ENCODE data around the gene PSD. TPM values are rescaled to one million over a fixed set of nuclear protein-coding genes. Genes with fewer than 3 reads are reported as not detected.
A peak's percentile ranks its signal among the peaks of the same experiment; 100 is the strongest.

PSD gene
- total and polyA plus RNA-seq, 12 donors, result 0.19 to 1.5 (median 0.42) TPM; not detected in 1

GRCh38 chr10:102435133-102435497 is 16.5 kb upstream of the PSD start:
- TF ChIP-seq CTCF (IDR thresholded peaks at IDR 0.05), result no peak
- Histone ChIP-seq H3K9me3 (no peaks in the 10 kb centered on the region), H3K27me3 (peaks cover 0 to 18% (median 5%) of the 10 kb centered on the region in 7 donors), H3K36me3 (peaks cover 0 to 3% (median 0%) of the 10 kb centered on the region in 9 donors), H3K4me1 (peaks cover 4 to 58% (median 12%) of the 10 kb centered on the region in 9 donors), H3K27ac (peak overlapping the region in 3 of 10 donors; percentile 19 to 90 (median 60)), H3K4me3 (peak overlapping the region in 6 of 10 donors; percentile 27 to 51 (median 32))
- intact Hi-C loops (cut with DNase I), result no loop called here
- WGBS, 2 donors, result 28 to 35% methylated on average over 5 of the region's 5 CpGs
- no peak for ATAC-seq
- no peak for DNase-seq

DNA sequence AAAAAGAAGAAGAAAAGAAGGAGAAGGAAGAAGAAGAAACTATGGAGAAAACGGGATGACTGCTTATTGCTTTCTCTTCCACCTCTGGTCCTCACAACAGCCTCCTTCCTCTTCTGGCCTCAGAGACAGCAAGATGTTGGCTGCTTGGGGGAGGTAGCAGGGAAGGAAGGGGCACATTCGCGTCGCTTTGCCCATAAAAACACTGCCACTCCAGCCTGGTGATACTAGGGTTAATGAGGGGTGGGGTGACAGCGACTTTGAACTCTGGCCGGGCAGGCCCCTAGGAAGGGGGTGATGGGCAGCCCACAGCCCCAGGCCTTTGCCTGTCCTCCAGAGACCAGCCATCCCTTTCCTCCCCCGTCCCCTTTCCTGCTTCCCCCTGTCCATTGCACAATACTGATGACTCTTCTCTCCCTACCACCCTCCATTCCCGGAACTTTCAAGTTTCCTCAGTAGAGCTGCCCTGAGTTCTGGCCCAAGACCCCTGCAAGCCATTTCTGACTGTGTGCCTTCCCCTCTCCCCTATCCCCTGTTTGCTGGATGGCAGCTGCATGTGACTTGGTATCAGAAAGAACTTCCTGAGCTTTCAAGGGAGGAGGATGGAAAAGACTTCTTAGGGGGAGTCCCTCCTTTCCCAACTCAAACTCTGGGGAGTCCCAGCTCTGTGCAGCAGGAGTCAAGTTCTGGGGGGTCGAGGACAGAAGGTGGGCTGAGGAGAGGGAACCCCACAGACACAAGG is 16.0 kb upstream of the PSD start:
- ATAC-seq (peak in 2 of 8 donors; percentile 8 to 32), DNase-seq (no peak)
- WGBS, 2 donors, result 25 to 34% methylated on average over 9 of the region's 9 CpGs
- peaks cover 0 to 18% (median 5%) of the 10 kb centered on the region in 7 donors for H3K27me3 ChIP-seq
- peaks cover 4 to 58% (median 12%) of the 10 kb centered on the region in 9 donors for H3K4me1 ChIP-seq
- intact Hi-C loops (cut with DNase I), result loop anchor here in 1 of 10 donors (5.0 kb wide), 1 partner anchor 68 kb away; the partner anchor contains the start of genes ACTR1A and SUFU
- H3K9me3 ChIP-seq, result no peaks in the 10 kb centered on the region
- peak overlapping the region in 2 of 10 donors; percentile 60 to 90 for H3K27ac ChIP-seq
- TF ChIP-seq CTCF (IDR thresholded peaks at IDR 0.05), result no peak
- peak overlapping the region in 3 of 10 donors; percentile 34 to 51 (median 35) for H3K4me3 ChIP-seq
- peaks cover 0 to 3% (median 0%) of the 10 kb centered on the region in 9 donors for H3K36me3 ChIP-seq

DNA sequence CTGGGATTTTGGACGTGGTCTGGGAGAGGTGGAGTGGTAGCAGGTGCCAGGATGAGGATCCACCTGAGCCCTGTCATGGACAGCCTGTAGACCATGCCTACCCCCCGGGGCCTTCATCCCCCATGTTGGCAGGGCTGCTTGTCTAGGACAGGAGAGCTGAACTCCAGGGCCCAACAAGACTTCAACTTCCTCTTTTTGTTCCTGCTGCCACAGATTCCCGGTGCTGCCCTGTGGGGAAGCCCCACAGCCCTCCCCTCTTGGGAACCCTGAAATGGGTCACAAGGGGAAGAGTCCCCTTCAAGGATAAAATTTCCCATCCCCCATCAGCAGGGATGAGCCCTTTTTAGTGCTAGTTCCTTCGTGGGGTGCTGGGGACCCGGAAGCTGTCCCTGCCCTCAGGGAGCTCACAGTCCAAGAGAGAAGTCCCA is 15.0 kb upstream of the PSD start:
- peak in 1 of 8 donors; percentile 5 for ATAC-seq
- no peak overlapping the region for H3K4me3 ChIP-seq
- H3K27ac ChIP-seq, result peak overlapping the region in 1 of 10 donors; percentile 90
- intact Hi-C loops (cut with DNase I), result loop anchor here in 2 of 10 donors (2.0 to 5.0 kb wide), 2 partner anchors 69 kb away; partner anchors contain the start of genes ACTR1A (in 2 of the 2) and SUFU (in 2 of the 2)
- no peak for DNase-seq
- 57 to 65% methylated on average over 5 of the region's 5 CpGs for WGBS, 2 donors
- no peak for TF ChIP-seq CTCF (IDR thresholded peaks at IDR 0.05)
- no peaks in the 10 kb centered on the region for H3K9me3 ChIP-seq
- H3K27me3 ChIP-seq, result peaks cover 0 to 18% (median 5%) of the 10 kb centered on the region in 7 donors
- H3K4me1 ChIP-seq, result peaks cover 4 to 58% (median 12%) of the 10 kb centered on the region in 9 donors
- peaks cover 0 to 3% (median 0%) of the 10 kb centered on the region in 9 donors for H3K36me3 ChIP-seq

DNA sequence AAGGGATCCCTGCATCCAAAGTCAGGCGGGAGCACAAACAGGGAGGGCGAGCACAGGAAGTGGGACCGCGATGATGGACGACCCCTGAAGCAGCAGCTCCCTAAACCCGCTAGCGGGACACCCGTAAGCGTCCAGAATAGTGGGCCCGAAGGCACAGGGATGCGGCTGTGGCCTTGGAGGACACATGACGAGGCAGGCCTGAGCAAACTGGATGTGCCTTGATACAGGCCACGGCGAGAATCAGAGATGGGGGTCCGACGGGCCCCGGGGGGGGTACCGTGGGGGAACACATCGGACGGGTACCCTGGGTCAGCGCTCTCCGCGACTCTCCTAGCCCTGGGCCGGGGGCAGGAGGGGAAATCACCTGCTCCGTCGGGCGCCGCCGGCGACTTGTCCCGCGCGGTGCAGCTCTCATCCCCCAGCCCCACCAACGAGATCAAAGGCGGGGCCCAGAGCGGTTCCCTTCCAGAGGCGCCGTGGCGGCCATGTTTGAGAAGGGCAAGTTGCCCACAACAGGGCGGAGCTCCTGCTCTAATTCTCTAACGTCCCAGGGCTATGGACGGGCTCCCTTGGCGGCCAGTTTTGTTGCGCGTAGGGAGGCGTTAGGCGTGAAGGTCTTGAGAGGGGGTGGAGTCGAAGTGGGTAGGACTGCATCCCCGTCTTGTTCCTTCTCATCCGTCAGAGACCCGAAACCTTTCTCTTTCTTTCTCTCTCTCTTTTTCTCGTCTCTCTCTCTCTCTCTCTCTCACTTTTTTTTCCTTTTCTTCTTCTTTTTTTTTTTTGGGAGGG is 13.8 kb upstream of the PSD start, which contains the start of gene CUEDC2:
TSS of gene CUEDC2 (minus strand) at position 413 of the 789 bp plus-strand sequence. CDS start 7,386 bp downstream, outside the sequence.
- peaks cover 0 to 15% (median 5%) of the 10 kb centered on the region in 7 donors for H3K27me3 ChIP-seq
- peak; percentile 97 to 98 for DNase-seq
- no peak for TF ChIP-seq CTCF (IDR thresholded peaks at IDR 0.05)
- intact Hi-C loops (cut with DNase I), result loop anchor here in 2 of 10 donors (2.0 to 5.0 kb wide), 2 partner anchors 70 kb away; partner anchors contain the start of genes ACTR1A (in 2 of the 2) and SUFU (in 2 of the 2)
- H3K9me3 ChIP-seq, result no peaks in the 10 kb centered on the region
- H3K27ac ChIP-seq, result peak within 1 kb of the TSS; percentile 60 to 94 (median 90)
- H3K4me3 ChIP-seq, result peak within 1 kb of the TSS; percentile 82 to 99 (median 94)
- peaks cover 4 to 52% (median 12%) of the 10 kb centered on the region in 9 donors for H3K4me1 ChIP-seq
- WGBS, 2 donors, result 0 to 1% methylated on average over 52 of the region's 52 CpGs
- peak; percentile 96 to 98 (median 98) for ATAC-seq
- peaks cover 0 to 3% (median 0%) of the 10 kb centered on the region in 9 donors for H3K36me3 ChIP-seq

Data from heart right ventricle (tissue), 16 donors.